ENCODE data around the gene CDHR4. TPM values are rescaled to one million over a fixed set of nuclear protein-coding genes. Genes with fewer than 3 reads are reported as not detected.

The CDHR4 gene
- total and polyA plus RNA-seq, 2 of the 8 experiments (the other 6 are each of a cell fraction or from before 2014, with no cell fraction given), result 0.50 to 0.60 TPM

- Histone ChIP-seq H3K9me3 (ENCODE audit: insufficient read depth in 2 of 2, low read depth in 1 of 2, low read length in 1 of 2) (no peaks in the 10 kb centered on the region), H4K8ac (ENCODE audit: extremely low read depth, insufficient read depth, low read length) (peak within 1 kb of the TSS; percentile 95), H4K91ac (replicated peaks; ENCODE audit: insufficient read length, low read length) (peak within 1 kb of the TSS; percentile 6), H3K14ac (ENCODE audit: insufficient read length) (no peak within 1 kb of the TSS), H3K56ac (replicated peaks; ENCODE audit: insufficient read length, low read depth, low read length) (no peak within 1 kb of the TSS), H2BK15ac (ENCODE audit: low read length) (peak within 1 kb of the TSS; percentile 46; the same call in 1 of the 2 replicates), H2BK20ac (ENCODE audit: low read length) (no peak within 1 kb of the TSS; the same call in 1 of the 2 replicates), H3K27ac (ENCODE audit: low read depth, low read length) (peak within 1 kb of the TSS; percentile 74), H2BK12ac (ENCODE audit: low read depth, low read length) (peak within 1 kb of the TSS; percentile 35; the same call in 1 of the 2 replicates), H3K4me3 (ENCODE audit: extremely low read depth in 1 of 4, insufficient read depth in 2 of 4, low read depth in 3 of 4, low read length in 4 of 4) (peak within 1 kb of the TSS; percentile 75 to 95 (median 86)), H3K4me2 (ENCODE audit: insufficient read depth in 1 of 2, low read depth in 2 of 2, low read length in 2 of 2) (peak within 1 kb of the TSS; percentile 91 to 94), H3K4ac (replicated peaks; ENCODE audit: insufficient read length, low read depth, low read length) (peak within 1 kb of the TSS; percentile 48), H2AK5ac (ENCODE audit: low read depth, low read length) (no peak within 1 kb of the TSS; the same call in 1 of the 2 replicates), H3K79me1 (ENCODE audit: low read depth, low read length) (peaks cover 8% of the 10 kb centered on the region; the same call in 1 of the 2 replicates), H4K20me1 (replicated peaks in 1 of 2; ENCODE audit: control insufficient read depth in 1 of 2, insufficient read depth in 2 of 2, low read length in 2 of 2) (peaks cover 0 to 3% of the 10 kb centered on the region in 2 experiments), H4K5ac (ENCODE audit: insufficient read length, low read depth, low read length) (peak within 1 kb of the TSS; percentile 42), H3K4me1 (replicated peaks in 1 of 4; ENCODE audit: control insufficient read depth in 3 of 4, insufficient read depth in 4 of 4, low read length in 3 of 4) (peaks cover 0 to 5% (median 2%) of the 10 kb centered on the region in 4 experiments; a peak in 2 of 7 replicates), H2AFZ (ENCODE audit: low read length) (peak within 1 kb of the TSS; percentile 64; the same call in 1 of the 2 replicates), H3K9ac (replicated peaks in 1 of 4; ENCODE audit: extremely low read depth in 1 of 4, low read depth in 3 of 4, low read length in 3 of 4) (peak within 1 kb of the TSS; percentile 75 to 95 (median 84)), H3K27me3 (replicated peaks in 1 of 4; ENCODE audit: control insufficient read depth in 3 of 4, extremely low read depth in 1 of 4, insufficient read depth in 3 of 4, low read length in 3 of 4) (peaks cover 0 to 2% (median 0%) of the 10 kb centered on the region in 4 experiments; a peak in 2 of 7 replicates), H3K36me3 (ENCODE audit: control insufficient read depth in 2 of 4, insufficient read depth in 4 of 4, low read length in 3 of 4) (peaks cover 0 to 5% (median 2%) of the 10 kb centered on the region in 4 experiments; a peak in 5 of 8 replicates), H2BK120ac (replicated peaks; ENCODE audit: low read depth, low read length) (no peak within 1 kb of the TSS), H2BK5ac (ENCODE audit: low read depth, low read length) (peak within 1 kb of the TSS; percentile 67), H3K18ac (ENCODE audit: extremely low read depth, low read length) (no peak within 1 kb of the TSS), H3K79me2 (ENCODE audit: control insufficient read depth in 1 of 2, insufficient read depth in 2 of 2, low read length in 2 of 2) (peaks cover 0 to 35% of the 10 kb centered on the region in 2 experiments; a peak in 2 of 4 replicates), H3K23ac (ENCODE audit: insufficient read length) (no peak within 1 kb of the TSS), H3K23me2 (ENCODE audit: low read depth, low read length) (peaks cover 8% of the 10 kb centered on the region; the same call in 1 of the 2 replicates)
- ChIA-PET CTCF (ENCODE audit: partially characterized antibody) (interaction anchor here (0.6 to 3.6 kb wide), 6 partner anchors 9 to 123 kb away, joined by 3 to 20 read pairs (median 6); partner anchors contain the start of gene AMIGO3), POLR2A (ENCODE audit: partially characterized antibody) (interaction anchor here (0.9 to 3.3 kb wide), 8 partner anchors 15 to 82 kb away, joined by 3 to 18 read pairs (median 4); partner anchors contain the start of genes AMIGO3 and GMPPB)
- FAIRE-seq, result peak; percentile 93
- WGBS, 2 experiments (ENCODE audit: extremely low coverage in 1 of 2, insufficient coverage in 1 of 2, insufficient read length in 1 of 2, insufficient replicate concordance in 2 of 2, low coverage in 1 of 2, low lambda C conversion rate in 2 of 2, missing lambda C conversion rate in 1 of 2), result 11% methylated on average over 55 of the region's 55 CpGs; no CpG with 5 or more reads in 1 of the 2 experiments
- DNase-seq (ENCODE audit: low read depth in 1 of 2, low spot score in 2 of 2), result peak; percentile 99
- TF ChIP-seq USF2 (IDR thresholded peaks at IDR 0.05; ENCODE audit: low read length) (peak; percentile 98), NRF1 (IDR thresholded peaks at IDR 0.05; ENCODE audit: low read depth, low read length) (peak; percentile 81), KDM1A (IDR thresholded peaks at IDR 0.05; ENCODE audit: borderline replicate concordance, low read length) (peak; percentile 77; the same call in 1 of the 2 replicates), NANOG (IDR thresholded peaks at IDR 0.05; ENCODE audit: insufficient read depth, low read depth, low read length, poor library complexity, severe bottlenecking) (no peak), CBX5 (IDR thresholded peaks at IDR 0.05; ENCODE audit: low read depth, low read length) (no peak), TBP (IDR thresholded peaks at IDR 0.05; ENCODE audit: low read depth, low read length) (peak; percentile 66; the same call in 1 of the 2 replicates), CHD2 (IDR thresholded peaks at IDR 0.05; ENCODE audit: low read length) (peak; percentile 90), ATF3 (IDR thresholded peaks at IDR 0.05; ENCODE audit: insufficient read depth, low read depth, low read length) (peak; percentile 92)
Measured at GRCh38 chr3:49786357-49787181, 13.1 kb downstream of the CDHR4 start, which contains the start of gene IP6K1. Gene IP6K1, minus strand, starts transcription at chr3:49786542. Its CDS starts 38,502 bp downstream, at chr3:49748040.
